ENCODE measurements around the gene SYNE1. TPM values are rescaled to one million over a fixed set of nuclear protein-coding genes. Genes with fewer than 3 reads are reported as not detected.

Gene SYNE1
- total and polyA plus RNA-seq, 10 of the 15 experiments (the other 5 are each of a cell fraction or from before 2014, with no cell fraction given): 2.3 to 28.7 (median 14.1) TPM

- Histone ChIP-seq H3K36me3 (ENCODE audit: control insufficient read depth in 2 of 2, insufficient read depth in 2 of 2, low read length in 1 of 2) (no peaks in the 10 kb centered on the region), H3K4me3 (no peak overlapping the region), H4K20me1 (ENCODE audit: control insufficient read depth, insufficient read depth) (no peaks in the 10 kb centered on the region), H3K27me3 (replicated peaks in 1 of 2; ENCODE audit: control insufficient read depth in 2 of 2, insufficient read depth in 2 of 2, low read length in 1 of 2) (no peaks in the 10 kb centered on the region), H3K4me1 (ENCODE audit: control insufficient read depth, insufficient read depth, low read length) (no peaks in the 10 kb centered on the region), H3K9ac (ENCODE audit: control insufficient read depth, insufficient read depth, low read length) (no peak overlapping the region), H3K9me3 (replicated peaks; ENCODE audit: control insufficient read depth, insufficient read depth, low read length) (no peaks in the 10 kb centered on the region), H2AFZ (ENCODE audit: control insufficient read depth, low read depth, low read length) (no peak overlapping the region), H3K4me2 (ENCODE audit: control insufficient read depth, insufficient read depth) (no peak overlapping the region), H3K27ac (ENCODE audit: control insufficient read depth, insufficient read depth) (no peak overlapping the region), H3K79me2 (ENCODE audit: control insufficient read depth, insufficient read depth, low read length) (no peaks in the 10 kb centered on the region)
- in situ Hi-C loops (cut with MboI) (no loop called here), intact Hi-C loops (cut with micrococcal nuclease; ENCODE audit: unreplicated experiment) (no loop called here)
- SMC1A ChIA-PET (ENCODE audit: uncharacterized antibody, unreplicated experiment): no interaction called here
- ATAC-seq (no peak), FAIRE-seq (no peak), DNase-seq (ENCODE audit: low read depth, low spot score) (no peak)
- CTCF ChIA-PET: no interaction called here
- no TSS peak for BruUV-seq (replicated peaks)
- POLR2A ChIA-PET: no interaction called here
- RAD21 ChIA-PET (ENCODE audit: unreplicated experiment): no interaction called here
- TF ChIP-seq ATF7 (IDR thresholded peaks at IDR 0.05; ENCODE audit: low read depth) (no peak), ATF2 (IDR thresholded peaks at IDR 0.05; ENCODE audit: low read length) (no peak), CEBPB (IDR thresholded peaks at IDR 0.05; ENCODE audit: borderline replicate concordance in 1 of 2, low read depth in 2 of 2, low read length in 2 of 2) (no peak), CREM (IDR thresholded peaks at IDR 0.05; ENCODE audit: low read depth) (no peak), IRF4 (IDR thresholded peaks at IDR 0.05; ENCODE audit: low read depth, low read length) (no peak)
Measured at GRCh38 chr6:152603911-152604310, 33.3 kb downstream of the SYNE1 start.

- intact Hi-C loops (cut with micrococcal nuclease; ENCODE audit: unreplicated experiment) (no loop called here), in situ Hi-C loops (cut with MboI) (no loop called here)
- ATAC-seq (no peak), DNase-seq (ENCODE audit: low read depth, low spot score) (no peak), FAIRE-seq (no peak)
- ChIA-PET POLR2A (no interaction called here), RAD21 (ENCODE audit: unreplicated experiment) (no interaction called here), SMC1A (ENCODE audit: uncharacterized antibody, unreplicated experiment) (interaction anchor here (1.3 kb wide), 1 partner anchor 15 kb away, joined by 3 read pairs; no protein-coding TSS in a partner anchor), CTCF (interaction anchor here (0.6 kb wide), 1 partner anchor 144 kb away, joined by 3 read pairs; no protein-coding TSS in a partner anchor)
- Histone ChIP-seq H3K27me3 (replicated peaks in 1 of 2; ENCODE audit: control insufficient read depth in 2 of 2, insufficient read depth in 2 of 2, low read length in 1 of 2) (no peaks in the 10 kb centered on the region), H3K9me3 (replicated peaks; ENCODE audit: control insufficient read depth, insufficient read depth, low read length) (no peaks in the 10 kb centered on the region), H3K4me3 (no peak overlapping the region), H3K27ac (ENCODE audit: control insufficient read depth, insufficient read depth) (no peak overlapping the region), H3K4me2 (ENCODE audit: control insufficient read depth, insufficient read depth) (no peak overlapping the region), H3K36me3 (ENCODE audit: control insufficient read depth in 2 of 2, insufficient read depth in 2 of 2, low read length in 1 of 2) (no peaks in the 10 kb centered on the region), H3K9ac (ENCODE audit: control insufficient read depth, insufficient read depth, low read length) (no peak overlapping the region), H2AFZ (ENCODE audit: control insufficient read depth, low read depth, low read length) (no peak overlapping the region), H3K4me1 (ENCODE audit: control insufficient read depth, insufficient read depth, low read length) (no peaks in the 10 kb centered on the region), H4K20me1 (ENCODE audit: control insufficient read depth, insufficient read depth) (no peaks in the 10 kb centered on the region), H3K79me2 (ENCODE audit: control insufficient read depth, insufficient read depth, low read length) (no peaks in the 10 kb centered on the region)
- no peak for TF ChIP-seq MAX (IDR thresholded peaks at IDR 0.05; ENCODE audit: low read depth, low read length)
- TF ChIP-seq POLR2A (IDR thresholded peaks at IDR 0.05; ENCODE audit: low read depth, low read length): no peak
- no peak for TF ChIP-seq SMAD1 (IDR thresholded peaks at IDR 0.05; ENCODE audit: low read depth, partially characterized antibody)
- TF ChIP-seq ZNF217 (IDR thresholded peaks at IDR 0.05): no peak
- no peak for TF ChIP-seq GATAD2B (conservative IDR thresholded peaks at IDR 0.05; ENCODE audit: low read depth)
- BruUV-seq (replicated peaks): no TSS peak
- WGBS (ENCODE audit: insufficient coverage, insufficient replicate concordance, low lambda C conversion rate, missing lambda C conversion rate): 27% methylated on average over 5 of the region's 5 CpGs
Measured at GRCh38 chr6:152600022-152600421, 37.1 kb downstream of the SYNE1 start.
